GM21723 (cell line): Measurements from ENCODE around the gene SERGEF.

Source experiments
- ATAC-seq: cut with Tn5 transposase; IDR thresholded peaks from one replicate; pipeline ENCODE4 v1.9.1; 2021; ENCODE audit warnings: mild to moderate bottlenecking, moderate library complexity; ENCODE audit not compliant: unreplicated experiment

SERGEF gene

GRCh38 chr11:17774232-17775034 lies 238.4 kb downstream of the SERGEF start:
- no peak for ATAC-seq

DNA sequence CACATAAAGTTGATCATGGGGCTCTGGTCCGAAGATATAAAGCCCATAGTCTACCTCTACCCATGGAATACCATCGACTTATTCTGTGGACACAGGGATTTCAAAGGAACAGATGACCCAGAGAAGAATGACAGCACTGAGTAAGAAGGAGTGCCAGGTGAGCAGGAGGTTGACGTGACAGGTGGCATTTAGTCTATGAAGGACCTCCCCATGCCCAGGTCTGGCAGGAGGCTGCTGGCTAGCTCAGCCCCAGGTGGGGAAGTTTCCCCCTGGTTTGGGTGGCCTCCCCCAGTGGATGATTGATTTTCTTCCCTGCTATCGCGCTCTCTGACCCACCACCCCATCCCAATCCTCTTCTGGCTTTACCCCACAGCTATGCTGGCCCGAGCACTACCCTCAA lies 239.2 kb downstream of the SERGEF start:
- ATAC-seq = no peak

- no peak for ATAC-seq
Observed at GRCh38 chr11:17772704-17773600, 239.9 kb downstream of the SERGEF start.

GRCh38 chr11:17771841-17772401 lies 240.9 kb downstream of the SERGEF start:
- ATAC-seq = no peak

GRCh38 chr11:17771415-17771814 lies 241.4 kb downstream of the SERGEF start:
- ATAC-seq = no peak

DNA sequence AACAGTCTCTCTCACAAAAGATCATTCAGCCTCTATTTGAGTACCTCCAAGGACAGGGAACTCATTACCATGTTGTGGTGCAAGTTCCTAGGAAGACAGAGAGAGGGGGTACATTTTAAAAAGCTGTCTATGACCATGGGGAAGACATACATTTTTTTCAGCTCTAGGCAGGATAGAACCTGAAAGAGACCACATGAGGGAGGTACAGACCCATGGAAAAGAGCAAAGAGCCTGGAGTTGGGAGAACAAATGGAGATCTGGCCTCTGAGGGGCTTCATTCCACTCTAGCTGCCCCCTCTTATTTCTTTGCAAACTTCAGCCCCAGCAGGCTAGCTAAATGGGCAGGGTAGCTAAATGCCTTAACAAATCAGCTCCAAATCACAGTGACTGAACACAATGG lies 241.9 kb downstream of the SERGEF start:
- no peak for ATAC-seq

GRCh38 chr11:17770048-17770652 lies 242.7 kb downstream of the SERGEF start:
- ATAC-seq = no peak

DNA sequence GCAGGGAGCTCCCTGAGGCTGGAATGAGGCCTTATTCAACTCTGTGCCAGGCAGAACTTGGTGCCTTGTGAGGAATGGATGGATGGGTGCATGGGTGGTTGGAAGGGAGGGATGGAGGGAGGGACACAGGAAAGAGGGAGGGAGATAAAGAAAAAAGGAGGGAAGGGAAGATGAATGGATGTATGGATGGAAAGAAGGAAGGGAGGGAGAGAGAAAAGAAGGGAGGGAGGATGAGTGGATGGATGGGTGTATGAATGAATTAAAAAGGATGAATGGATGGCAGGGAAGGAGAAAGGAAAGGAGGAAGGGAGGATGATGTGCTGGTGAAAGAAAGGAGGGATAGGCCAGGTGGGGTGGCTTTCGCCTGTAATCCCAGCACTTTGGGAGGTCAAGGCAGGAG lies 243.6 kb downstream of the SERGEF start:
- ATAC-seq = no peak

- no peak for ATAC-seq
Observed at GRCh38 chr11:17768547-17768946, 244.3 kb downstream of the SERGEF start.

- ATAC-seq = no peak
Observed at GRCh38 chr11:17767914-17768313, 244.9 kb downstream of the SERGEF start.

DNA sequence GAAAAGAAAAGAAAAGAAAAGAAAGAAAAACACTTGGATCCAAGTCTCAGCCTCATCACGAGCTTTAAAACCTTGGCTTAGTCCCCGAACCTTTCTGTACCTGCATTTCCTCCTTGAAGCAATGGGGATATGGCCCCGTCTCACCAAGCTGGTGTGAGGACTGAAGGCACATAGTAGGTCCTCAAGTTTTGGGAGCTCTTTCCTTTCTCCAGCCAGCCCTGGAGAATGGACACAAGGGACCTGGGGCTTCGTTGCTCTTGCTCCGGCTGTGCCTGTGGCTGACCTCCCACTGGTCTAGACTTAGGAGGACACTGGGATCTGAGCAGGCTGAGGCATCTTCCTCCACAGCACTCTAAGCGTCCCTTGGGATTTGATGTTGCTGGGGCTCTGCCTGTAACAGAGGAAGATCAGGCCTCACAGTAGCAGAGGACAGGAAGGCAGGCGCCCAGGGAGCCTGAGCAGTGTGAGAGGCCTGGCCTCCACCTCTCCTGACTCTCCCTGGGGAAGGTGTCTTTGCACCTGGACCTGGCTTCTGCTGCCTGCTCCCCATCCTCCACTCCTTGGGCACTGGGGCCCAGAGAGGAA lies 245.5 kb downstream of the SERGEF start:
- no peak for ATAC-seq

DNA sequence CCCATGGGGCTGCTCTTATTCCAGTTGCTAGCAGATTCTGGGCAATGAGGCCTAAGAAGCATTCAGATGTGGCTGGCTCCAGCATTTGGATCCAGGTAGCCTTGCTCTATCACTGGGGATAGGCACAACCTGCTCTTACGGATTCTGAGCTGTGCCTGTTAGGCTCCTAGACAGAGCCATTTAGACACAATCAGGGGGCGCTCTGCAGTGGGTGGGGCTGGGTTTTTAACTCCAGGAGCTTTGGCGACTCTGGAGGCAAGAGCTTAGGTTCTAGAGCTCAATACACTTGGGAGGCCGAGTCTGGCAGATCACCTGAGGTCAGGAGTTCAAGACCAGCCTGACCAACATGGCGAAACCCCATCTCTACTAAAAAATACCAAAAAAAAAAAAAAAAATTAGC lies 246.3 kb downstream of the SERGEF start:
- ATAC-seq = no peak

GRCh38 chr11:17766073-17766359 lies 246.8 kb downstream of the SERGEF start:
- ATAC-seq = no peak

DNA sequence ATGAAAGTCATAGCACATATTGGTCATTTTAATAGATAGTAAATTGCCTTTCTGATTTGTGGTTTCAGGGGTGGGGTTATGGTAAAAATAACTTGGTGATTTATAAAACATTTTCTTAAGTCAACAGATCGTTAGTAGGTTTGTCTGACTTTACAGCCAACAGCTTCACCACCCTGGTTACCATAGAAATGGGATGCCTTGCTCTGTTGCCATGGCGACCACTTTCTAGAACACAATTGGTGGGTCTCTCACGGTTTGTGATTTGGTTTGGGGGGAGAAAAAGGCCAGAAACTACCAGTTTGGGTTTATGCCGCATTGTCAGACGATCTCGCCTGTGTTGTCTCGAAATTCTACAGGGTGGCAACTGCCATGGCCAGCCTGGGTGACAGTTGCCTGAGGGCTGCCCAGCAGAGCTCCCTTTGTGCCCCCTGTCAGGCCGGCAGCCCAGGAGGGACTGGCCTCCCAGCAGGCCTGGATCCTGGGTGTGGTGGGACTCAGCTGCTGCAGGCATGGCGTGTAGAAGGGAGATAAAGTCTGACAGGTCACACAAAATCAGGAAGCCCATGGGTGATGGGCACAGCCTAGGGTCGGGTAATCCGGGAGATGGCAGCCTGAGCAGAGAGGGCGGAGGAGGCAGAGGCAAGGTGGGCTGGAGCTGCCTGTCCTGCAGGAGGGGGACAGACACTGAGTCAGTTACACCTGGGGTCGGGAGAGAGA lies 247.3 kb downstream of the SERGEF start:
- ATAC-seq = no peak

DNA sequence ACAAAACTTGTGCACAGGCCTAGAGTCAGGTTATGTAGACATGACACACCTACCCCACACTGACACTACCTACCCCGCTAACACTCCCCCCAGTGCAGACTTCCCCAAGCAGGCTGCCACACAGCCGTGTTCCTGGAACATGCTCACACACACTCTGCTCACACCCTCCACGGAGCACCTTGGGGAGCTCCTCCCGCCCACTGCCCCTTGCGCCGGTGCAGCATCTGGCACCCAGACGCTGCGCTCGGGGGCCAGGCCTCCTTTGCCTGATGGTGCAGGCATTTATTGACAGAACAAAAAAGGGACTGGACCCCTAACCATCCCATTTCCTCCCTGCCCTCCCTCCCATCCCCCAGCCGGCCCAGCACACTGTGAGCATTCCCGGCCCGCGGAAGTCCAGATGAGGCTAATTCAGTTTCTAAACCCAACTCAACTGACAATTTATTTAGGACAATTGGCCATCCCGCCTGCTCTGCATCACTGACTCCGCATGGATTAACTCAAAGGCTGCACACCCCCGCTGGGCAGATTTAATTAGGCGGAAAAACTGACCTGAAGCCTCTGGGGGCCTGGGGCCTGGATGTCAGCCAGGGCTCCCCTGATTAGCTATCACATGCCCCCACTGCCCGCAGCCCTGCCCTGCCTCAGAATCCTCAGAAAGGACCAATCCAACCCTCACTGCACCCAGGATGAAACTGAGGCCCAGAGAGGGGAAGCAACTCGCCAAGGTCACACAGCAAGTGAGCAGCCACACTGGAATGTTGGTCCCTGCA lies 248.2 kb downstream of the SERGEF start:
- no peak for ATAC-seq

DNA sequence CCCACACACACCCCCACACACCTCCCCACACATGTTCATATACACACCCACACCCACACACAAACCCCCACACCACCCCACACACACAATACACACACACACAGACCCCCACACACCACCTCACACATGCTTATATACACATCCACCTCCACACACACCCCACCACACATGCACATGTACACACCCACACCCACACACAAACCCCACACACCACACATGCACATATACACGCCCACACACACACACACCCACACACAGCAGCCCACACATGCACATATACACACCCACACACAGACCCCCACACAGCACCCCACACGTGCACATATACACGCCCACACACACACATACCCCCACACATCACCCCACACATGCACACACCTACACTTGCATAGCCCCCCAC lies 249.1 kb downstream of the SERGEF start:
- no peak for ATAC-seq

DNA sequence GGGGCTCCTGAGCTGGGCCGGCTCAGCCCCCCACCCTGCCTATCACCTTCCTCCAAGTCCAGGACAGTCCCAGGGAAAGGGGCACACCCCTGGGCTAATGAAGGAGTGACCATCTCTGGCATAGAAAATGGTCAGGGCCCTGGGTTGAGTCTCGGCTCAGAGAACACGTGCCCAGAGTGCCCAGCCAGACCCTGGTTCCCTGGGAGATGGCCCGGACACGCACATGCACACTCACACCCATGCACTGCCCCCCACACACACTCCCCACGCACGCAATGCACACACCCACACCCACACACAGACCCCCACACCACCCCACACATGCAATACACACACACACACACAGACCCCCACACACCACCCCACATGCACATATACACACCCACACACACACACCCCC lies 249.6 kb downstream of the SERGEF start:
- ATAC-seq = no peak

GRCh38 chr11:17762309-17762974 lies 250.4 kb downstream of the SERGEF start:
- peak; percentile 55 for ATAC-seq
